Measurements from ENCODE around the gene KPNA2.
A peak's percentile ranks its signal among the peaks of the same experiment; 100 is the strongest.
"Not testable (repeated sequence)": the region's sequence is repeated elsewhere in the genome, so short reads cannot be mapped to it uniquely, and the experiment has no call there.

Gene KPNA2

DNA sequence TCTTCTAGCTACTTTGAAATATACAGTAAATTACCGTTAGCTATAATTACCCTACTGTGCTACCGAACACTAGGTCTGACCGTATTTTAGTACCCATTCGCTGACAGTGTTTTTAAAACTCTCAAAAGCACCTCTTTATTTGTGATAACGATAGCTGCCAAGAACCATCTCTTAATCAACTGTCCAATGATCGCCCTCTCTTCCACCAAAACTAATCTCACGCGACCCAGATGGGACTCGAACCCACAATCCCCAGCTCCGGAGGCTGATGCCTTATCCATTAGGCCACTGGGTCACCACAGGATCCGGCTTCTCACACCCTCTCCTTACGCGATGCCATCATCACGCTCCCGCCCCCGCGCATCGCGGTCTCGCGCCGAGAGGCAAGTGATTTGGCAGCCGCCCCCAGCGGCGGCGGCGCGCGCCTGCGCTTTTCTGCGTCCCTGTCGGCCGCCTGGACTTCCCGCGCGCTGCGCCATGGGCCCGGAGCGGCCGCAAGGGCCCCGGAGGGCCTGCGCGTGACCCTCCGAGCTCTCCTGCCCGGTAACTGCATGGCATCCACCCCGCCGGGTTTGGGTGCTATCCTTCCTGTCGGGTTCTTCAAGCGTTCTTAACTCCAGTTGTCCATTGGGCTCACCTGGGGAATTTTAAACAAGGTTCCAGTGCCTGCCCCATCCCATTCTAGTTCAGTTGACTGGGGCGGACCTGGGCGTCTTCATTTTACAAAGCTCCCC lies 15.7 kb upstream of the KPNA2 start:
- DNase-seq, result peak; percentile 76 to 98 (median 91)

DNA sequence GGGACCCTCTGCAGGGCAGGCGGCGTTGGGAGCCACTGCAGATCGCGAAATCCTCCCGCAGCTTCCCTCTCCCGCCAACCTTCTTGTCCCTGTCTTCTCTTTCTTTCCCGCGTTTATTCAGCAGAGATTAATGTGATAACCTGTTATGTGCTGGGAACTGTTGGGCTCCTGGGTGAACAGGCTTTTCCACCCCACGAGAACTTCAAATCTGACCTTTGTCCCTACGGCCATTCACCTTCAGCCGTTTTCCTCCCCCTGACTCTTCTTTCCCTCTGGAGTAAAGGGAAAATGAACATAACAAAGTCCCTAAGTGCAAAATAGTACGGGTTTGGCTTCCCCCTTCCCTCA lies 15.2 kb upstream of the KPNA2 start:
- peak in 2 of 51 donors; percentile 47 to 65 for DNase-seq

GRCh38 chr17:68020791-68021190 lies 14.7 kb upstream of the KPNA2 start:
- DNase-seq, result peak in 1 of 51 donors; percentile 51

DNA sequence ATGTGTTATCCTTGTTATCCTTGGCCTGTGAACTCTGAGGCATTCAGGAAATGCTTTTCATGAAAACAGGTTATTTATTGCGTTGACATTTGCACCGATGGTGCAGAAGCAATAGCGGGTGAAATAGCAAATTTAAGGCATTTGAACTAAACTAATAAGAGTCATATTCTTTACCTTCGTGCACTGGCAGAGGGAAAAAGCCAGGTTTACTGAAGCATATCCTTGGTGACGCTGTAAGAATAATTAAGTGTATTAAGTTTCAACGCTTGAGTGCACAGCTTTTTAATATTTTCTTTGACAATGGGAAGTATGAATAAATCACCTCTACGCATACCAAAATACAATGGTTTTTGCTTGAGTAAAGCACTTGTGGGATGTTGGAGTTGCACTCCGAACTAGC lies 13.6 kb upstream of the KPNA2 start:
- DNase-seq, result no peak

- DNase-seq, result not testable (repeated sequence)
These were observed 13.0 kb upstream of the KPNA2 start for GRCh38 chr17:68022547-68022946.

DNA sequence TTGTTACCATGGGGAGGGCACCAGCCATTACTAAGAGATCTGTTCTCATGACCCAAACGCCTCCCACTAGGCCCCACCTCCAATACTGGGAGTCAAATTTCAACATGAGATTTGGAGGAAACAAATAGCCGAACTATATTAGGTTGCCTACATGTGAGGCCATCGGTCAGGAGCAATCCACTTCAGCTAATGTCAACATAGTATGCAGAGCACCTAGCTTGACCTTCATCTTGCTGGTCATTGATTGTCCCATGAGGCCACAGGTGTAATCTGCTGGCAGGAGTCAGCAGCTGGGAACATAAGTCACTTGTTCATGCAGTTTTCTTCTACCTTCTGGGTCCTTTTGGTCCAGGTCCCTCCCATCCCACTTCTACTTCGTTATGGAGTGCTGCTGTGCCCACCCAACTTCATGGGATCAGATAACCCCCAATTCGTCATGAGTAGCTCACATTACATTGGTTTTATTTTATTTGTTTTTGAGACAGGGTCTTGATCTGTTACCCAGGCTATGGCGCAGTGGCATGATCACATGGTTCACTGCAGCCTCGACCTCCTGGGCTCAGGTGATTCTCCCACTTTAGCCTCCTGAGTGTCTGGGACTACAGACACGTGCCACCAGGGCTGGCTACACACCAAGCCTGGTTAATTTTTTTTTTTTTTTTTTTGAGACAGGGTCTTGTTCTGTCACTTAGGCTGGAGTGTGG lies 5.9 kb upstream of the KPNA2 start:
- DNase-seq, result no peak

- peak in 1 of 51 donors; percentile 3 for DNase-seq
These were observed 1.7 kb upstream of the KPNA2 start for GRCh38 chr17:68033636-68034451.

DNA sequence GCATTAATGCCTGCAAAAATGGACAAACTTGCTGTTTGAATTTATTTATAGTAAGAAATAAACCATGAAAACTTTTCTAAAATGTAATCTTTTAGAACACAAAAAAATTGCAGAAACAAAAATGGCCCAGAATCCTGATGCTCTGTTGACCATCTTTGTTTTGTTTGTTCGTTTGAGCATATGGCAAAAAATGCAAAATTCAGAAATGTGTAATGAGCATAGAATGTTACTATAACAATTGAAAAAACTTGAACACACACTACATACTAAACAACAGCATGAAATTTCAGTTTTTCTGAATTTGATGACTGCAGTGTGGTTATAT lies 1.1 kb upstream of the KPNA2 start:
- DNase-seq, result no peak

- DNase-seq, result peak in 49 of 51 donors; percentile 66 to 98 (median 90)
These were observed 408 bp upstream of the KPNA2 start for GRCh38 chr17:68035131-68035522.

GRCh38 chr17:68036304-68037147 lies 991 bp downstream of the KPNA2 start:
- DNase-seq, result no peak

DNA sequence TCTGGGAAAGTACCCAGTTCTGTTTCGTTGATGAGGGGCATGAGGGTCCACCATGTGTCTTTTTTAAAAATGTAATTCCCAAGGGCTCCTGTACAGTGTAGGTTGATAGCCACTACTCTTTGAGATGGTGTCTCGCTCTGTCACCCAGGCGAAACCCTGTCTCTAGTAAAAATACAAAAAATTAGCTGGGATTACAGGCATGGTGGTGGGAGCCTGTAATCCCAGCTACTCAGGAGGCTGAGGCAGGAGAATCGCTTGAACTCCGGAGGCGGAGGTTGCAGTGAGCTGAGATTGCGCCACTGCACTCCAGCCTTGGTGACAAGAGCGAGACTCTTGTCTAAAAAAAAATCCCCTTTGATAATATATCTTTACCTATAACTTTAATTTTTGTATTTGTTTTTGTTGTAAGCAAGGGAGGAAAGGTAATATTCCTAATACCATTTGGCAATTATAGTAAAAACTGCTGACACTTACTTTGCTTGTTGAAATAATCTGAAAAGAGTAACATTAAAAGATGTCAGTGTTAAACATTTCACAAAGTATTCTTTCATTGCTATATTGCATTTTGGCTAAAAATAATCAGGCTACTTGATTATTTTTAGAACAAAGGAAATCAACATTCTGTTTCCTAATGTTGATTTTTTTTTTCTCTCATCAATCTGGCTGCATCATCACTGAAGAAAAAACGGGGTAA lies 11.8 kb downstream of the KPNA2 start:
- no peak for DNase-seq

DNA sequence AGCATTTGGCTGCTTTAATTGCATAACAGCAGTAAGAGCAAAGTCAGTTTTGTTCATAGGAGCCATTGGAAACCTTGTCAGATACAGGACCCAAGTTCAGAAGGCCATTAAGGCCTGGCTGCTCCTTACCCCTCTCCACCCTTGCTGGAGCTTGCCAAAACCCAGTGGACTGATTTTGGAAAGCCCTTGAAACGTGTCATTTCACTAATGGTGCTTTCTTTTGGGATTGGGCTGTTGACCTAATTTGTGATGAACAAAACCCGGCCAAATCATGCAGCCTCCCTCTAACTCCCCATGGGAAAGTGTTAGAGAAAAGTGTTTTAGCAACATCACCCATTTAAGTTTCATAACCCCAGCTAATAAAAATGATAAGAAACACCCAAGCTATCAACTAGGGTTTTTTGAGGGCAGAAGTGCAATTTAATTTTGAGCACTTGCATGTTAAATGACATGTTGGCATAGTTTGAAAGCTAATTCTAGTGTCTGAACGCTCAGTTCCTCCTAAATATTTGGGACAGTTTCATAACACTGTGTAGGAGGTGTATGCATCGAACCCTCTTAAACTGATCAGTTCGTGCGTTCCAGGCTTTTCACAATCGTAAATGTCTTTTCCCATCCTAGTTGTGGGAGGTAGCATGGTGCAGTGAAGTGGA lies 12.5 kb downstream of the KPNA2 start:
- DNase-seq, result peak in 1 of 51 donors; percentile 40

- no peak for DNase-seq
These were observed 13.5 kb downstream of the KPNA2 start for GRCh38 chr17:68048996-68049395.

DNA sequence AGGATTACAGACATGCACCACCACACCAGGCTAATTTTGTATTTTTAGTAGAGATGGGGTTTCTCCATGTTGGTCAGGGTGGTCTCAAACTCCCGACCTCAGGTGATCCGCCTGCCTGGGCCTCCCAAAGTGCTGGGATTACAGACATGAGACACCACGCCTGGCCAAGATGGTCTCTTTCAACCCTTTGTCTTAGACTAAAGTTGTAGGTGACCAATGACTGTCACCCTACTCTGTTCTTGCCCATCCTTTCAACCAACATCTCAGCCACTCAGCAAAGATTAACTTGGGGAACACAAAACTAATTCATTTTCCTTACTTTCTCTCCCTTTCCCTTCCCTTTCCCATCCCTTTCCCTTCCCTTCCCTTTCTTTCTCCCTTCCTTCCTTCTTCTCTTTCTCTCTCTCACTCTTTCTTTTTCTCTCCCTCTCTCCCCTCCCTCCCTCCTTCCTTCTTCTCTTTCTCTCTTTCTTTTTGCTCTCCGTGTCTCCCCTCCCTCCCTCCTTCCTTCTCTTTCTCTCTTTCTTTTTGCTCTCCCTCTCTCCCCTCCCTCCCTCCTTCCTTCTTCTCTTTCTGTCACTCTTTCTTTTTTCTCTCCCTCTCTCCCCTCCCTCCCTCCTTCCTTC lies 14.4 kb downstream of the KPNA2 start:
- DNase-seq, result not testable (repeated sequence)

DNA sequence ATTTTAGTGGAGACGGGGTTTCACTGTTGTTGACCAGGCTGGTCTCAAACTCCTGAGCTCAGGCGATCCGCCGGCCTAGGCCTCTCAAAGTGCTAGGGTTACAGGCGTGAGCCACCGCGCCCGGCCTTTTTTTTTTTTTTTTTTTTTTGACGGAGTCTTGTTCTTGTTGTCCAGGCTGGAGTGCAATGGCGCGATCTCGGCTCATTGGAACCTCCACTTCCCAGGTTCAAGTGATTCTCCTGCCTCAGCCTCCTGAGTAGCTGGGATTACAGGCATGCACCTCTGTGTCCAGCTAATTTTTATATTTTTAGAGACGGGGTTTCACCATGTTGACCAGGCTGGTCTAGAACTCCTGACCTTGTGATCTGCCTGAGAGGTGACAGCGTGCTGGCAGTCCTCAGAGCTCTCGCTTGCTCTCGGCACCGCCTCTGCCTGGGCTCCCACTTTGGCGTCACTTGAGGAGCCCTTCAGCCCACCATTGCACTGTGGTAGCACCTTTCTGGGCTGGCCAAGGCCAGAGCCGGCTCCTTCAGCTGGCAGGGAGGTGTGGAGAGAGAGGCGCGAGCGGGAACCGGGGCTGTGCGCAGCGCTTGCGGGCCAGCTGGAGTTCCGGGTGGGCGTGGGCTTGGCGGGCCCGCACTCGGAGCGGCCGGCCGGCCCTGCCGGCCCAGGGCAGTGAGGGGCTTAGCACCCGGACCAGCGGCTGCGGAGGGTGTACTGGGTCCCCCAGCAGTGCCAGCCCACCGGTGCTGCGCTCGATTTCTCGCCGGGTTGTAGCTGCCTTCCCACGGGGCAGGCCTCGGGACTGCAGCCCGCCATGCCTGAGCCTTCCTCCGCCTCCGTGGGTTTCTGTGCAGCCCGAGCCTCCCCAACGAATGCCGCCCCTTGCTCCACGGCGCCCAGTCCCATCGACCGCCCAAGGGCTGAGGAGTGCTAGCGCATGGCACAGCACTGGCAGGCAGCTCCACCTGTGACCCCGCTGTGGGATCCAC lies 16.1 kb downstream of the KPNA2 start:
- not testable (repeated sequence) for DNase-seq

DNA sequence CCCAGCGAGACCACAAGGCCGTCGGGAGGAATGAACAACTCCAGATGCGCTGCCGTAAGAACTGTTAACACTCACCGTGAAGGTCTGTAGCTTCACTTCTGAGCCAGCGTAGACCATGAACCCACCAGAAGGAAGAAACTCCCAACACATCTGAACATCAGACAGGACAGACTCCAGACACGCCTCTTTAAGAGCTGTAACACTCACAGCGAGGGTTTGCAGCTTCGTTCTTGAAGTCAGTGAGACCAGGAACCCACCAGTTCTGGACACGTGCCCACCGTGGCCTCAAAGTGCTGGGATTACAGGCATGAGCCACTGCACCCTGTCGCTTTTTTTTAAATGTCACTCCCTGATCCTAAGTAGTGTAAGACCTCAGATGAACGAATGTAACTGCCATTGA lies 17.3 kb downstream of the KPNA2 start:
- no peak for DNase-seq

- DNase-seq, result no peak
These were observed 17.9 kb downstream of the KPNA2 start for GRCh38 chr17:68053231-68054013.

Data from hypothalamus (tissue), 51 donors.